ENCODE measurements around the gene DDX50. TPM values are rescaled to one million over a fixed set of nuclear protein-coding genes. Genes with fewer than 3 reads are reported as not detected.
A peak's percentile ranks its signal among the peaks of the same experiment; 100 is the strongest.
"Not testable (repeated sequence)": the region's sequence is repeated elsewhere in the genome, so short reads cannot be mapped to it uniquely, and the experiment has no call there.

DDX50 gene
- total RNA-seq, 2 donors from 2014 or later, result 22.6 to 24.1 TPM

DNA sequence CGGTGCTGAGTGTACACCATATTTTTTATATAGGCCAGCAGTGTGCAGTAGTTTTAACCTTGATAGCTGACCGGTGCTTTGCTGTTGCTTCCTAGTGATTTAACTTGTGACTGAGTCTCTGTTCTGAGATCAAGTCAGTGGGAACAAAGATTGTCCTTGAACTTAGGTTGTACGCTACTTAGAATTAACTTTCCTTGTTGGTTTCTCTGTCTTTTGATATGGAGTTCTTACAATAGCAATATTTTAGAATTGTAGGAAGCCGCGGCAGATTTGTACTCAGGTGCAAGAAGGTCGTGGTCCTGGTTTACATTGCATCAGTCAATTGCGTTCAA, 56.1 kb downstream of the DDX50 start:
- Histone ChIP-seq H3K9me3 (no peaks in the 10 kb centered on the region), H3K27ac (peak overlapping the region; percentile 94), H3K4me1 (peaks cover 3% of the 10 kb centered on the region), H3K9ac (ENCODE audit: low read depth in 2 of 2, low read length in 2 of 2) (peak overlapping the region; percentile 88 to 95), H3K27me3 (no peaks in the 10 kb centered on the region), H3K36me3 (no peaks in the 10 kb centered on the region), H3K4me3 (peak overlapping the region; percentile 100)
- TF ChIP-seq, protein P1, sequence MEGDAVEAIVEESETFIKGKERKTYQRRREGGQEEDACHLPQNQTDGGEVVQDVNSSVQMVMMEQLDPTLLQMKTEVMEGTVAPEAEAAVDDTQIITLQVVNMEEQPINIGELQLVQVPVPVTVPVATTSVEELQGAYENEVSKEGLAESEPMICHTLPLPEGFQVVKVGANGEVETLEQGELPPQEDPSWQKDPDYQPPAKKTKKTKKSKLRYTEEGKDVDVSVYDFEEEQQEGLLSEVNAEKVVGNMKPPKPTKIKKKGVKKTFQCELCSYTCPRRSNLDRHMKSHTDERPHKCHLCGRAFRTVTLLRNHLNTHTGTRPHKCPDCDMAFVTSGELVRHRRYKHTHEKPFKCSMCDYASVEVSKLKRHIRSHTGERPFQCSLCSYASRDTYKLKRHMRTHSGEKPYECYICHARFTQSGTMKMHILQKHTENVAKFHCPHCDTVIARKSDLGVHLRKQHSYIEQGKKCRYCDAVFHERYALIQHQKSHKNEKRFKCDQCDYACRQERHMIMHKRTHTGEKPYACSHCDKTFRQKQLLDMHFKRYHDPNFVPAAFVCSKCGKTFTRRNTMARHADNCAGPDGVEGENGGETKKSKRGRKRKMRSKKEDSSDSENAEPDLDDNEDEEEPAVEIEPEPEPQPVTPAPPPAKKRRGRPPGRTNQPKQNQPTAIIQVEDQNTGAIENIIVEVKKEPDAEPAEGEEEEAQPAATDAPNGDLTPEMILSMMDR (IDR thresholded peaks at IDR 0.05), result no peak
- intact Hi-C loops (cut with DNase I), result no loop called here
- DNase-seq, result no peak

DNA sequence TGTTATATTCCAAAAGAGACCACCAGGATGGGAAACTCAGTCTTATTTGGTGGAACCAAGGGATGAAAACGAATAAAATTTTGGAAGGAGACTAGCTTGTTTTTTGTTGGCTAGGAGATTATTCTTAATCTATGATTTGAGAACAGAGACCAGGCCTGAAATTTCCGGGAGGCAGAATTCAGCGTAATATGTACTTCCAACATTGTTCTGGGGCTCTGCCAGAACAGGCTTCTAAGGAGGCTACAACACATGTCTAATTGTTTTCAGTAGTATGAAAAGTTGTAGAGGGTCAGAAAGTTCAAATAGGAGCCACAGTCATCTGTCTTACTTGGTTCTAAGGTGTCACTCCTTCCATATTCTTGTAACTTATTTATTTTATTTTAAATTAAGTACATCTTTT, 56.5 kb downstream of the DDX50 start:
- peak overlapping the region; percentile 94 for H3K27ac ChIP-seq
- H3K9me3 ChIP-seq, result no peaks in the 10 kb centered on the region
- intact Hi-C loops (cut with DNase I), result no loop called here
- TF ChIP-seq, protein P1 (IDR thresholded peaks at IDR 0.05), result no peak
- no peaks in the 10 kb centered on the region for H3K36me3 ChIP-seq
- peaks cover 3% of the 10 kb centered on the region for H3K4me1 ChIP-seq
- H3K9ac ChIP-seq (ENCODE audit: low read depth in 2 of 2, low read length in 2 of 2), result peak overlapping the region; percentile 88 to 95
- H3K27me3 ChIP-seq, result no peaks in the 10 kb centered on the region
- H3K4me3 ChIP-seq, result peak overlapping the region; percentile 100
- DNase-seq, result no peak

DNA sequence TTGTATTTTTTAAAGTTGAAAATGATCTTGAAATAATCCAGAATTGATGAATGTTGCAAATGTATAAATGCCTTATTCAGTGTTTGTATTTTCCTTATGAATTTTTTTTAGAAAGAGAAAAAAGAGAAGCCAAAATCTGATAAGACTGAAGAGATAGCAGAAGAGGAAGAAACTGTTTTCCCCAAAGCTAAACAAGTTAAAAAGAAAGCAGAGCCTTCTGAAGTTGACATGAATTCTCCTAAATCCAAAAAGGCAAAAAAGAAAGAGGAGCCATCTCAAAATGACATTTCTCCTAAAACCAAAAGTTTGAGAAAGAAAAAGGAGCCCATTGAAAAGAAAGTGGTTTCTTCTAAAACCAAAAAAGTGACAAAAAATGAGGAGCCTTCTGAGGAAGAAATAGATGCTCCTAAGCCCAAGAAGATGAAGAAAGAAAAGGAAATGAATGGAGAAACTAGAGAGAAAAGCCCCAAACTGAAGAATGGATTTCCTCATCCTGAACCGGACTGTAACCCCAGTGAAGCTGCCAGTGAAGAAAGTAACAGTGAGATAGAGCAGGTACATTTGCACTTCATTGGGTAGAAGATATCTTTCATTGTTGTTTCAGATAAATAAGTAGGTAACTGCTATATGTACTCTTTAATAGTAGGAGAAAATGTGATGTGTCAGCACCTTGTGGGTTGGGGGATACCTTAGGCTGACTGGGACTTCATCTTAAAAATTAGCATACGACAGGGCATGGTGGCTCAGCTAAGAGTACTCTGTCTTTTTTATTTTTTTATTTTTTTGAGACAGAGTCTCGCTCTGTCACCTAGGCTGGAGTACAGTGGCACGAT, 58.8 kb downstream of the DDX50 start:
- intact Hi-C loops (cut with DNase I), result no loop called here
- no peak overlapping the region for H3K9ac ChIP-seq (ENCODE audit: low read depth in 2 of 2, low read length in 2 of 2)
- H3K4me1 ChIP-seq, result peaks cover 3% of the 10 kb centered on the region
- H3K36me3 ChIP-seq, result peaks cover 4% of the 10 kb centered on the region
- DNase-seq, result no peak
- H3K4me3 ChIP-seq, result no peak overlapping the region
- H3K27ac ChIP-seq, result no peak overlapping the region
- no peaks in the 10 kb centered on the region for H3K9me3 ChIP-seq
- H3K27me3 ChIP-seq, result no peaks in the 10 kb centered on the region
- TF ChIP-seq, protein P1 (IDR thresholded peaks at IDR 0.05), result no peak

DNA sequence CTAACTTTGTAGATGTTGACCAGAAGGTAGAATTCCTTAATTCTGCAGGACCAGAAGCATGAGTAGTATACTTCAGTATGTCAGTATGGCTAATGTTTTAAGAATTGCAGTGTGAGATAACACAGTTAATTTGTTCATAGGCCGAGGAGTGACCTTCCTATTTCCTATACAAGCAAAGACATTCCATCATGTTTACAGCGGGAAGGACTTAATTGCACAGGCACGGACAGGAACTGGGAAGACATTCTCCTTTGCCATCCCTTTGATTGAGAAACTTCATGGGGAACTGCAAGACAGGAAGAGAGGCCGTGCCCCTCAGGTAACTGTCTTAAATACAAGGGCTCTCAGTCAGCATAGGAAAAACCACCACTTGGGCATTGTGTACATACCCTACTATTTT, 62.0 kb downstream of the DDX50 start:
- intact Hi-C loops (cut with DNase I), result no loop called here
- H3K9me3 ChIP-seq, result no peaks in the 10 kb centered on the region
- H3K27me3 ChIP-seq, result no peaks in the 10 kb centered on the region
- H3K9ac ChIP-seq (ENCODE audit: low read depth in 2 of 2, low read length in 2 of 2), result no peak overlapping the region
- H3K27ac ChIP-seq, result no peak overlapping the region
- H3K4me3 ChIP-seq, result no peak overlapping the region
- peaks cover 23% of the 10 kb centered on the region for H3K36me3 ChIP-seq
- TF ChIP-seq, protein P1 (IDR thresholded peaks at IDR 0.05), result no peak
- no peaks in the 10 kb centered on the region for H3K4me1 ChIP-seq
- DNase-seq, result no peak

DNA sequence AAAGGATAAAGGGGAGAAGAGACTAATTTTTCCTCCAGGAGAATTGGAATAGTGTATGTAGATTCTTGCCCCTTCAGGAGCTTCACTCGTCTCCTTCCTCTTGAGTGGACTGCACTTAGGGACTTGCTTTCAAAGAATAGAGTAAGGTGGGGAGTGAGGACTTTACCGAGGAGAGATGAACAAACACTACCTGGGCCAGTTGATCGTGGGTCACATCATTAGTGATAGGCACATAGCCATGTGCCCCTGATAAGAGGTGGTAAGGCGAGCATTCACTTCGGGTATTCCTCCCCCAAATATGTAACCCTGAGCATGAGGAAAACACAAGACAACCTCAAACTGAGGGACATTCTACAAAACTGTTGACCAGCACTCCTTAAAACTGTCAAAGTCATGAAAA, 72.9 kb downstream of the DDX50 start:
- no peaks in the 10 kb centered on the region for H3K4me1 ChIP-seq
- H3K9ac ChIP-seq (ENCODE audit: low read depth in 2 of 2, low read length in 2 of 2), result no peak overlapping the region
- peaks cover 38% of the 10 kb centered on the region for H3K36me3 ChIP-seq
- H3K9me3 ChIP-seq, result no peaks in the 10 kb centered on the region
- intact Hi-C loops (cut with DNase I), result no loop called here
- DNase-seq, result no peak
- H3K27me3 ChIP-seq, result no peaks in the 10 kb centered on the region
- TF ChIP-seq, protein P1 (IDR thresholded peaks at IDR 0.05), result no peak
- no peak overlapping the region for H3K4me3 ChIP-seq
- no peak overlapping the region for H3K27ac ChIP-seq

DNA sequence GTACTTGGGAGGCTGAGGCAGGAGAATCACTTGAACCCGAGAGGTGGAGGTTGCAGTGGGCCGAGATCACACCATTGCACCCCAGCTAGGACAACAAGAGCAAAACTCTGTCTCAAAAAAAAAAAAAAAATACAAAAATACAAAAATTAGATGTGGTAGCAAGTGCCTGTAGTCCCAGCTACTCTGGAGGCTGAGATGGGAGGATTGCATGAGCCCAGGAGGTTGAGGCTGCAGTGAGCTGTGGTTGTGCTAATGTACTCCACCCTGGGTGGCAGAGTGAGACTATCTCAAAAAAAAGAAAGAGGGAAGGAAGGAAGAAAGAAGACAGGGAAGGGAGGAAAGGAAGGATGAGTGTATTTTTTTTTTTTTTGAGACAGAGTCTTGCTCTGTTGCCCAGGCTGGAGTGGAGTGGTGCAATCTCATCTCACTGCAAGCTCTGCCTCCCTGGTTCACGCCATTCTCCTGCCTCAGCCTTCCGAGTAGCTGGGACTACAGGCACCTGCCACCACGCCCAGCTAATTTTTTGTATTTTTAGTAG, 74.9 kb downstream of the DDX50 start:
- H3K4me1 ChIP-seq; H3K9ac ChIP-seq (ENCODE audit: low read depth in 2 of 2, low read length in 2 of 2); H3K27ac ChIP-seq; intact Hi-C loops (cut with DNase I); H3K27me3 ChIP-seq; DNase-seq; H3K9me3 ChIP-seq; H3K4me3 ChIP-seq: not testable (repeated sequence)
- peaks cover 23% of the 10 kb centered on the region for H3K36me3 ChIP-seq

DNA sequence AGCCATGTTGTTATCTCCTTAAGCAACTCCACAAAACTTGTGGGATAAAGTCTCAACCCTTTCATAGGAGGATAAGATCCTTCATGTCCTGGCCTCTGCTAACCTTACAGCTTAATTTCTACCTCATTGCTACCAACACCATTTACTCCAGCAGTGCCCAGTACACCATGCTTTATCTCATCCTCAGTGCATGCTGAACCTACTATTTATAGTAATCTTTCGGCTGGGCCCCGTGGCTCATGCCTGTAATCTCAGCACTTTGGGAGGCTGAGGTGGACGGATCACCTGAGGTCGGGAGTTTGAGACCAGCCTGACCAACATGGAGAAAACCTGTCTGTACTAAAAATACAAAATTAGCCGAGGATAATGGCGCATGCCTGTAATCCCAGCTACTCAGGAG, 78.6 kb downstream of the DDX50 start:
- intact Hi-C loops (cut with DNase I); H3K9ac ChIP-seq (ENCODE audit: low read depth in 2 of 2, low read length in 2 of 2); H3K27me3 ChIP-seq; H3K27ac ChIP-seq; DNase-seq; H3K4me3 ChIP-seq; H3K9me3 ChIP-seq; H3K4me1 ChIP-seq: not testable (repeated sequence)
- peaks cover 16% of the 10 kb centered on the region for H3K36me3 ChIP-seq

Data from colonic mucosa (tissue), 4 donors.